Osteoblast (primary cell): Measurements from ENCODE around the gene SLC35F1. TPM values are rescaled to one million over a fixed set of nuclear protein-coding genes. Genes with fewer than 3 reads are reported as not detected.

Experiments used
- DNase-seq: peaks from one replicate; pipeline ENCODE4 v3.0.0; 2011; ENCODE audit warnings: low spot score, mixed read lengths; ENCODE audit not compliant: insufficient read length; ENCODE audit errors: missing footprints
- H2AFZ ChIP-seq: 2 replicates; pipeline ENCODE4 v1.6.0; 2011; ENCODE audit warnings: mild to moderate bottlenecking, low read length
- H3K27ac ChIP-seq: 2 replicates; pipeline ENCODE4 v1.5.1; 2011; ENCODE audit warnings: mild to moderate bottlenecking, low read depth, low read length, moderate library complexity
- H3K27me3 ChIP-seq: 2 replicates; pipeline ENCODE4 v1.6.0; 2012; ENCODE audit warnings: mild to moderate bottlenecking, control low read depth, inconsistent platforms, low read length, moderate library complexity; ENCODE audit not compliant: insufficient read depth
- H3K36me3 ChIP-seq: 2 replicates; pipeline ENCODE4 v1.5.1; 2011; ENCODE audit warnings: mild to moderate bottlenecking, low read length, control low read depth, moderate library complexity; ENCODE audit not compliant: insufficient read depth
- H3K4me1 ChIP-seq: 2 replicates; pipeline ENCODE4 v1.5.1; 2011; ENCODE audit warnings: mild to moderate bottlenecking, low read length, control low read depth, moderate library complexity; ENCODE audit not compliant: insufficient read depth
- H3K4me2 ChIP-seq: 2 replicates; pipeline ENCODE4 v1.6.0; 2011; ENCODE audit warnings: mild to moderate bottlenecking, low read length; ENCODE audit not compliant: insufficient read depth
- H3K4me3 ChIP-seq: fragments of 200-600 bp; sonication (generic); 3 replicates; pipeline ENCODE4 v1.5.1; 2012; ENCODE audit warnings: mild to moderate bottlenecking, low read length, inconsistent platforms; ENCODE audit not compliant: insufficient read depth
- H3K79me2 ChIP-seq: 2 replicates; pipeline ENCODE4 v1.6.0; 2012; ENCODE audit warnings: mild to moderate bottlenecking, low read length, control low read depth, inconsistent platforms; ENCODE audit not compliant: insufficient read depth
- H3K9me3 ChIP-seq: 2 replicates; pipeline ENCODE4 v1.5.1; 2011; ENCODE audit warnings: low read depth, low read length, control low read depth
- H4K20me1 ChIP-seq: 2 replicates; pipeline ENCODE4 v1.6.0; 2012; ENCODE audit warnings: mild to moderate bottlenecking, low read length, control low read depth; ENCODE audit not compliant: insufficient read depth
- total RNA-seq: library from RNA; depleted of rRNA; stranded (reverse); fragments of >200 nt; gene quantifications from 2 replicates; pipeline ENCODE4 v1.2.3, GENCODE V29; 2012
- TF ChIP-seq, protein P1 (sequence below): IDR thresholded peaks from 2 replicates; pipeline ENCODE4 v1.5.1; 2011; ENCODE audit warnings: mild to moderate bottlenecking, low read depth, low read length, moderate library complexity; ENCODE audit errors: extremely low read depth

The SLC35F1 gene
- total RNA-seq, 1 donor: under 0.01 TPM

DNA sequence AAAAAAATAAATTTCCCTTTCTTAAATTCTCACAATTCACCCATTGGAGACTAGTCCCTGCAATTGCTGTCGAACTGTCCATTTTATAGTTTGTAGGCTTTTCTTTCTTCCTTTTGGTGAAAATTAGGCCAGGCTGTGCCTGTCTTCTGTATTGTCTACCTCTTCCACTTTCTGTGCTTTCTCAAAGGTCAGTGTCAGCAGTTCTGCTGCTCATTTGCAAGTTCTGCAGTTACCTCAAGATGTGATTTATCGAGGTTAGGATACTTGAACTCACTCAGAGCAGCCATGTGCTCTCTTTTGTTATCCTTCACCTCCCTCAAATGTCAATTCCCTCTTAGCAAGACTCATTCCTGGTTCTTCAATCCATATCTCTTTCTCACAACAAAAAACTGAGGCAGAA is 179.1 kb downstream of the SLC35F1 start:
- H3K4me2 ChIP-seq: no peak overlapping the region
- no peaks in the 10 kb centered on the region for H4K20me1 ChIP-seq
- no peaks in the 10 kb centered on the region for H3K36me3 ChIP-seq
- TF ChIP-seq, protein P1, sequence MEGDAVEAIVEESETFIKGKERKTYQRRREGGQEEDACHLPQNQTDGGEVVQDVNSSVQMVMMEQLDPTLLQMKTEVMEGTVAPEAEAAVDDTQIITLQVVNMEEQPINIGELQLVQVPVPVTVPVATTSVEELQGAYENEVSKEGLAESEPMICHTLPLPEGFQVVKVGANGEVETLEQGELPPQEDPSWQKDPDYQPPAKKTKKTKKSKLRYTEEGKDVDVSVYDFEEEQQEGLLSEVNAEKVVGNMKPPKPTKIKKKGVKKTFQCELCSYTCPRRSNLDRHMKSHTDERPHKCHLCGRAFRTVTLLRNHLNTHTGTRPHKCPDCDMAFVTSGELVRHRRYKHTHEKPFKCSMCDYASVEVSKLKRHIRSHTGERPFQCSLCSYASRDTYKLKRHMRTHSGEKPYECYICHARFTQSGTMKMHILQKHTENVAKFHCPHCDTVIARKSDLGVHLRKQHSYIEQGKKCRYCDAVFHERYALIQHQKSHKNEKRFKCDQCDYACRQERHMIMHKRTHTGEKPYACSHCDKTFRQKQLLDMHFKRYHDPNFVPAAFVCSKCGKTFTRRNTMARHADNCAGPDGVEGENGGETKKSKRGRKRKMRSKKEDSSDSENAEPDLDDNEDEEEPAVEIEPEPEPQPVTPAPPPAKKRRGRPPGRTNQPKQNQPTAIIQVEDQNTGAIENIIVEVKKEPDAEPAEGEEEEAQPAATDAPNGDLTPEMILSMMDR: no peak
- no peak for DNase-seq
- H3K79me2 ChIP-seq: no peaks in the 10 kb centered on the region
- no peaks in the 10 kb centered on the region for H3K27me3 ChIP-seq
- H3K9me3 ChIP-seq: peaks cover 2% of the 10 kb centered on the region
- H2AFZ ChIP-seq: no peak overlapping the region
- no peak overlapping the region for H3K4me3 ChIP-seq
- no peaks in the 10 kb centered on the region for H3K4me1 ChIP-seq
- H3K27ac ChIP-seq: no peak overlapping the region

DNA sequence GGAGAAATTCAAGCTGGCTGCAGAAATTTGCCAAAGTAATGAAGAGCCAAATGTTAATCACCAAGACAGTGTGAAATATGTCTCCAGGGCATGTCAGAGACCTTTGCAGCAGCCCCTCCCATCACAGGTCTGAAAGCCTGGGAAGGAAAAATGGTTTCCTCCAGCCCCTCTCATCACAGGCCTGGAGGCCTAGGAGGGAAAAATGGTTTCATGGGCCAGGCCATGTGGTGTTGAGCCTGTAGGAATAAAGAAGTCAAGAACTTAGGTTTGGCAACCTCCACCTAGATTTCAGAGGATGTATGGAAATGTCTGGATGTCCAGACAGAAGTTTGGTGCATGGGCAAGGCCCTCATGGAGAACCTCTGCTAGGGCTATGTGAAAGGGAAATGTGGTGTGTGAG is 185.0 kb downstream of the SLC35F1 start:
- no peaks in the 10 kb centered on the region for H3K79me2 ChIP-seq
- H3K27ac ChIP-seq: no peak overlapping the region
- H2AFZ ChIP-seq: no peak overlapping the region
- H3K36me3 ChIP-seq: no peaks in the 10 kb centered on the region
- no peaks in the 10 kb centered on the region for H4K20me1 ChIP-seq
- no peaks in the 10 kb centered on the region for H3K4me1 ChIP-seq
- H3K9me3 ChIP-seq: no peaks in the 10 kb centered on the region
- no peak overlapping the region for H3K4me3 ChIP-seq
- TF ChIP-seq, protein P1: no peak
- no peak for DNase-seq
- no peak overlapping the region for H3K4me2 ChIP-seq
- H3K27me3 ChIP-seq: no peaks in the 10 kb centered on the region

DNA sequence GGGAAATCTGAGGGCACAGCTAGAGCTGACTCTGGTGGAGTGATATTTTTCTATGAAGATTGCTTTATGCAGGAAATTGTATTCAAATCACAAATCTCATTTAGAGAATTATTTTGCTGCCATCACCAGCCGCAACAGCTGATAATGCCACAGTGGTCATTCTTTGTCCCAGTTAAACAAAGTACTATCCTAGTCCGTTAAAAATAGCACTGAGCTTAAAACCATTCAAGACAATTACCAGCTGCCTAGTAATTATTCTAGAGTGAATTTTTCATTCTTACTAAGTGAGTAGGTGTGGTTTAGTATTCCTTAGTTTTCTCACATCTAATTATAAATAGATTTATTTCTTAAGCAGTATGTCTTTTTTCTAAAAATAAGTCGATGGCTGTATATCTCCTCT is 190.5 kb downstream of the SLC35F1 start:
- no peak overlapping the region for H2AFZ ChIP-seq
- no peaks in the 10 kb centered on the region for H3K36me3 ChIP-seq
- H3K4me3 ChIP-seq: no peak overlapping the region
- no peak for DNase-seq
- no peaks in the 10 kb centered on the region for H3K79me2 ChIP-seq
- no peaks in the 10 kb centered on the region for H3K27me3 ChIP-seq
- TF ChIP-seq, protein P1: no peak
- no peak overlapping the region for H3K4me2 ChIP-seq
- H4K20me1 ChIP-seq: no peaks in the 10 kb centered on the region
- no peak overlapping the region for H3K27ac ChIP-seq
- no peaks in the 10 kb centered on the region for H3K9me3 ChIP-seq
- no peaks in the 10 kb centered on the region for H3K4me1 ChIP-seq

DNA sequence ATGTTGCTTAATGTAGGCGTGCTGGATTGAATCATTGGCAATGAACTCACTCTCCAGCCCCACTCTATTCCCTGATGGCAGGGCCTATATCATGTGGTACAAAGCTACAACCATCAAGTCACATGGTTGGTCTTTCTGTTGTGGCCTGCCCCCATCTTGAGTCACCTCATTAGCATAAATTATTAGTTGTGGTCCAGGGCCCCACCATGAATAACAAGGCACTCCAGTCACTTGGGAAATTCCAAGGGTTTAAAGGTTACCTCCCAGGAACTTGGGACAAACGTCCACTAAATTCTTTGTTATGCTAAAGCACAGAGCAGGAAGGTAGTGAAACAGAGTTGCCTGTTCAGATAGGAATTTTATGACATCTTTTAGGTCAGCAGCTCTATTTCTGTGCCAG is 193.7 kb downstream of the SLC35F1 start:
- TF ChIP-seq, protein P1: no peak
- Histone ChIP-seq H2AFZ (no peak overlapping the region), H3K4me2 (no peak overlapping the region), H3K9me3 (no peaks in the 10 kb centered on the region), H3K4me3 (no peak overlapping the region), H3K27me3 (no peaks in the 10 kb centered on the region), H3K36me3 (no peaks in the 10 kb centered on the region), H3K4me1 (no peaks in the 10 kb centered on the region), H3K79me2 (no peaks in the 10 kb centered on the region), H3K27ac (no peak overlapping the region), H4K20me1 (no peaks in the 10 kb centered on the region)
- DNase-seq: no peak
